Right lobe of liver (tissue), 6 donors: Measurements from ENCODE around the gene NKX6-2. TPM values are rescaled to one million over a fixed set of nuclear protein-coding genes. Genes with fewer than 3 reads are reported as not detected.
"Not testable (repeated sequence)": the region's sequence is repeated elsewhere in the genome, so short reads cannot be mapped to it uniquely, and the experiment has no call there.

Experiments used
- ATAC-seq, 4 donors: fragments of 200-7000 bp; cut with Tn5 transposase; one replicate each; pipeline ENCODE4 v1.9.1; 2020; ENCODE audit warnings: mild to moderate bottlenecking in 4 of 4, moderate library complexity in 4 of 4
- DNase-seq, 3 donors: peaks; one replicate each; pipeline ENCODE4 v3.0.0-alpha.2; 2020
- H3K27ac ChIP-seq, 3 donors: fragments of 200-600 bp; one replicate each; pipeline ENCODE4 v1.8.0; 2022
- H3K27me3 ChIP-seq, 2 donors: fragments of 200-600 bp; one replicate each; pipeline ENCODE4 v1.8.0; 2022
- H3K36me3 ChIP-seq, 4 donors: fragments of 200-600 bp; sonication (generic) in 1 of 4; one replicate each; pipeline versions ENCODE4 v1.5.1 to v1.8.0; 2017 to 2022; ENCODE audit warnings: control low read depth in 1 of 4
- H3K4me1 ChIP-seq, 4 donors: fragments of 200-600 bp; sonication (generic) in 1 of 4; one replicate each; pipeline versions ENCODE4 v1.5.1 to v1.8.0; 2017 to 2022; ENCODE audit warnings: control low read depth in 1 of 4
- H3K4me3 ChIP-seq, 3 donors: fragments of 200-600 bp; one replicate each; pipeline ENCODE4 v1.8.0; 2022
- H3K9me3 ChIP-seq, 4 donors: fragments of 200-600 bp; sonication (generic) in 1 of 4; one replicate each; pipeline versions ENCODE4 v1.5.1 to v1.8.0; 2017 to 2022; ENCODE audit warnings: control low read depth in 1 of 4
- POLR2A ChIP-seq: fragments of 450-650 bp; IDR thresholded peaks from one replicate; pipeline ENCODE4 v1.6.1; 2017; ENCODE audit warnings: antibody characterized with exemption, mild to moderate bottlenecking
- WGBS: methylation state at CpG from one replicate; pipeline ENCODE4 v1.1.6; 2018; ENCODE audit warnings: low coverage, low lambda C conversion rate; ENCODE audit not compliant: insufficient coverage; ENCODE audit errors: missing lambda C conversion rate; 5-methylcytosine and 5-hydroxymethylcytosine counted together
- intact Hi-C, 2 donors: fragments of 100-400 bp; cut with DNase I; formaldehyde crosslinking; loops; one replicate each; pipeline versions ENCODE4 v1.11.2 to v1.14.1; 2022
- total RNA-seq, 6 experiments: library from RNA; depleted of rRNA in 2 of 6; stranded (reverse); fragments of >200 nt in 2 of 6; fragmentation: NEBNext Ultra II Directional in 3 of 6; extraction: Animal tissue kit (Norgen Biotek cat#: 25700) in 3 of 6; gene quantifications; one replicate each; pipeline versions ENCODE4 v1.1.0 to v1.2.4, GENCODE V29; 2016 to 2023
- TF ChIP-seq, protein P1 (sequence below), 4 donors: fragments of 200-600 bp in 3 of 4; fragments of 450-650 bp in 1 of 4; IDR thresholded peaks; one replicate each; pipeline versions ENCODE4 v1.5.1 to v1.8.0; 2016 to 2022; ENCODE audit warnings: antibody characterized with exemption in 4 of 4, mild to moderate bottlenecking in 2 of 4
- donor health status: DM: no; HTN: yes; CAD: no.
- donor health status: DM: no; HTN: no; CAD: no.
- donor health status: DM: no; HTN: no; CAD: no.
- donor health status: DM: no; HTN: yes; CAD: no.
- donor health status: DM: no; HTN: yes; CAD: no.

NKX6-2 gene
- total RNA-seq, 6 experiments from 2014 or later, result not detected

- no peak for TF ChIP-seq POLR2A
- TF ChIP-seq, protein P1, sequence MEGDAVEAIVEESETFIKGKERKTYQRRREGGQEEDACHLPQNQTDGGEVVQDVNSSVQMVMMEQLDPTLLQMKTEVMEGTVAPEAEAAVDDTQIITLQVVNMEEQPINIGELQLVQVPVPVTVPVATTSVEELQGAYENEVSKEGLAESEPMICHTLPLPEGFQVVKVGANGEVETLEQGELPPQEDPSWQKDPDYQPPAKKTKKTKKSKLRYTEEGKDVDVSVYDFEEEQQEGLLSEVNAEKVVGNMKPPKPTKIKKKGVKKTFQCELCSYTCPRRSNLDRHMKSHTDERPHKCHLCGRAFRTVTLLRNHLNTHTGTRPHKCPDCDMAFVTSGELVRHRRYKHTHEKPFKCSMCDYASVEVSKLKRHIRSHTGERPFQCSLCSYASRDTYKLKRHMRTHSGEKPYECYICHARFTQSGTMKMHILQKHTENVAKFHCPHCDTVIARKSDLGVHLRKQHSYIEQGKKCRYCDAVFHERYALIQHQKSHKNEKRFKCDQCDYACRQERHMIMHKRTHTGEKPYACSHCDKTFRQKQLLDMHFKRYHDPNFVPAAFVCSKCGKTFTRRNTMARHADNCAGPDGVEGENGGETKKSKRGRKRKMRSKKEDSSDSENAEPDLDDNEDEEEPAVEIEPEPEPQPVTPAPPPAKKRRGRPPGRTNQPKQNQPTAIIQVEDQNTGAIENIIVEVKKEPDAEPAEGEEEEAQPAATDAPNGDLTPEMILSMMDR (IDR thresholded peaks at IDR 0.05), result no peak
- 80% methylated on average over 2 of the region's 18 CpGs for WGBS
- no peaks in the 10 kb centered on the region for H3K36me3 ChIP-seq
- intact Hi-C loops, result no loop called here
- H3K4me1 ChIP-seq, result no peaks in the 10 kb centered on the region
- no peak overlapping the region for H3K4me3 ChIP-seq
- no peak for DNase-seq
- no peaks in the 10 kb centered on the region for H3K9me3 ChIP-seq
- ATAC-seq, result no peak
- no peaks in the 10 kb centered on the region for H3K27me3 ChIP-seq
- H3K27ac ChIP-seq, result no peak overlapping the region
These were observed 9.8 kb downstream of the NKX6-2 start for GRCh38 chr10:132776186-132776585.

DNA sequence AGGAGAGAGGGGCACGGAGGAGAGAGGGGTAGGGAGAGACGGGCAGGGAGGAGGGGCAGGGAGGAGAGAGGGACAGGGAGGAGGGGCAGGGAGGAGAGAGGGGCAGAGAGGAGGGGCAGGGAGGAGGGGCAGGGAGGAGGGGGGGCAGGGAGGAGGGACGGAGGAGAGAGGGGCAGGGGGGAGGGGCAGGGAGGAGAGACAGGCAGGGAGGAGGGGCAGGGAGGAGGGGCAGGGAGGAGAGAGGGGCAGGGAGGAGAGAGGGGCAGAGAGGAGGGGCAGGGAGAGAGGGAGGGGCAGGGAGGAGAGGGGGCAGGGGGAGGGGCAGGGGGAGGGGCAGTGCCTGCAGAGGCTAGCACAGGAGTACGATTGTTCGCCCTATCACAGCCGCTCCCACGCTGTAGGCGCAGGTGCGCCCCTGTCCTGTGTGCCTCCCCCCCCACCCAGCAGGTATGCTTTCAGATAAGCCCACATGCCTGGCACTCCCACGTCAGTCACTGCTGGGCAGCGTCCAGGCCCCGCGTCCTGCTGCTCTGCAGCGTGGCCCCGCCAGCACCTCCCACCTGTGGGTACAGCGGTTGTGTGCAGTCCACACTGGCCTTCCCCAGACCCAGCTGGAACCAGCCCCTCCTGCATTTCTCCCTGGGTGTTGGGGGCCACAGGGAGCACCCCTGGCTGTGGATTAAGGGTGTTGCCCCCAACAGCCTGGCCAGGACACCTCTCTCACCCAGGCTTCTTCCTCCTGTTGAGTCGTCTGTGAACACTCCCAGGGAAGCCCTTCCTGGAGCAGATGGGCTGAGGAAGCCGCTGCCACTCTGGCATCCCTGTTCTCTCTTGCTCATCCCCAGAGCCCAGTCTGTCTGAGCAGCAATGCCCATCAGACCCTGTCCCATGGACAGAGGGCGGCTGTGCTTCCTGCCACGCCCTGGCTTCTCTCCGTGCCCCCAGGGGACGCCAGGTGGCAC is 10.8 kb downstream of the NKX6-2 start:
- WGBS, result 55% methylated on average over 3 of the region's 22 CpGs
- TF ChIP-seq, protein P1 (IDR thresholded peaks at IDR 0.05), result no peak
- TF ChIP-seq POLR2A, result no peak
- Histone ChIP-seq H3K27me3 (no peaks in the 10 kb centered on the region), H3K4me1 (no peaks in the 10 kb centered on the region), H3K36me3 (no peaks in the 10 kb centered on the region), H3K27ac (no peak overlapping the region), H3K9me3 (no peaks in the 10 kb centered on the region), H3K4me3 (no peak overlapping the region)
- DNase-seq (no peak), ATAC-seq (peak in 2 of 4 donors; percentile 22 to 37)
- intact Hi-C loops, result no loop called here

- ATAC-seq, result no peak
- no peaks in the 10 kb centered on the region for H3K27me3 ChIP-seq
- no peak overlapping the region for H3K27ac ChIP-seq
- no peaks in the 10 kb centered on the region for H3K36me3 ChIP-seq
- TF ChIP-seq, protein P1 (IDR thresholded peaks at IDR 0.05), result no peak
- no peak for TF ChIP-seq POLR2A
- no peak overlapping the region for H3K4me3 ChIP-seq
- intact Hi-C loops, result no loop called here
- 83% methylated on average over 9 of the region's 29 CpGs for WGBS
- H3K9me3 ChIP-seq, result no peaks in the 10 kb centered on the region
- no peaks in the 10 kb centered on the region for H3K4me1 ChIP-seq
- no peak for DNase-seq
These were observed 11.6 kb downstream of the NKX6-2 start for GRCh38 chr10:132774181-132774901.

- H3K9me3 ChIP-seq, H3K36me3 ChIP-seq, H3K4me3 ChIP-seq, DNase-seq, intact Hi-C loops, ATAC-seq, H3K27me3 ChIP-seq, H3K27ac ChIP-seq, H3K4me1 ChIP-seq: not testable (repeated sequence)
- WGBS, result 95% methylated on average over 3 of the region's 25 CpGs
These were observed 13.1 kb downstream of the NKX6-2 start for GRCh38 chr10:132772816-132773215.
